HG03097 (cell line): ENCODE data around the gene MRPS21.

Experiments
- ATAC-seq: cut with Tn5 transposase; IDR thresholded peaks from one replicate; pipeline ENCODE4 v1.9.1; 2021; ENCODE audit not compliant: unreplicated experiment, low FRiP score

Gene MRPS21

DNA sequence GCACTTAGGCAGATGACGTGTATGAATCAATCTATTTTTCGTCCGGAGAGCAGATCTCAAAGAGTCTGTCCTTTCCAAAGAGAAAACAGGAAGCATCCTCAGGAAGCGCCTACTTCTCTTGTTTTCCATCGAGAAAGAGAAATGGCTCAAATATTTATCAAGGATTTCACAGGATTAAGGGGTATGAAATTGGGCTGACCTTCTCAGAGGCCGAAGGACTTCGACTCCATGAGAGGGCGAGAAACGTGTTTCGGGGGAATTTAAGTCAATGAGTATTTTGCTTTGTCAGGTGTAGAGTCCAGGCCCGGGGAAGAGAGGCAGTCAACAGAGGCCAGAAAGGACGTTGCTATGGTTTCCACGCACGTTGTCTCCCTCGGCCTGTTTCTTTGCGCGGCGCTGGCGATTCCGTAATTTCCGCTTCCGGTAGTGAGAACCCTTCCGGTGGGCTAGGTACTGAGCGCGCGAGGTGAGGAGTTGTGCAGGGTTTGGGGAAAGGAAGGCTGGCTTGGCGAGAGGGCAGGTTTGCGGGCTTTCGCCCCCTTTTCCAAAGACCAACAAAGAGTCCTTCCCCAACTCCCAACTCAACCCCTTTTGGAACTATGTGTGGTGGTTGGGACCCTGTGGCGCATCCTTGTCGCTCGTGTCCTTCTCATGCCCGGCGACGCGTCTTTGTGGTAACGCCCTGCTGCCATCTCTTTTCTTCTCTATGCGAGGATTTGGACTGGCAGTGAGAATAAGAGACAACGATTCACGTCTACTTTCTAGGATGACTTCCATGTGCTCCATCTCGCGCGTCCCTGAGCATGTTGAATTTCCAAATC, at the start of gene MRPS21:
TSS of gene MRPS21 (plus strand) at position 429 of the 821 bp plus-strand sequence. CDS start 506 bp downstream, outside the sequence.
- peak; percentile 85 for ATAC-seq

DNA sequence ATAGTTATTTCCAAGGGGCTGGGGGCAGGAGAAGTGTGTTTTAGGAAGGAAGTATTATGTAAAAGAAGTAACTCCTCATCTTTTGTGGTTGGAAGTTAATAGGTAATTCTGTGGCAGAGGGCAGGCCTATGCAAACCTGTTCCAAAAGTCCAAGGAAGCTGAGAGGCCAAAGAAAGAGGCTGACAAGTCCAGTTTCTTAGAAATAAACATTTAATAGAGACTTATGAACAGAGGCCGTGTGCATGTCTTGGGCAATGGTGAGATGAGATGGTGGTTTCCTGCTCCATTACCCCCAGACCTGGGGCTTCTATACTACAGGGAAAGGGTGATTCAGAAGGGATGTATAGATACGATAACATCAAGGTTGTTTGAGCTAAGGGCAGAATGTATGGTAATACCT, 43.7 kb upstream of the MRPS21 start:
- ATAC-seq = no peak

DNA sequence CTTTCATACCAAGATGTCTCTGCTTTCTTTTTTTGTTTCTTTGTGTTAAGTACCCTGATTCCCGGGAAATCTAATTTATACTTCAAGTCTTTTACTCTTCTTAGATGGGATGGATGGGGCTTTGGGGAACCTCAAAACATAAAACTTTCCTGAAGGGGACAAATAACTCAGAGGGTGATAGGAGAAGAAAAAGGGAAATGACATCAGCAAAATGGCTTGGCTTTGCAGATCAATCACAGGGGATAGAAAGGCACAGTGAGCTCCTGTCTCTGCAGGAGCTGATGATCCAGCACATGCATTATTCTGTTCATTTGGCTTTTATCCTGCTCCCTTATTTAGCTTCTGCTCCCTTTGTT, 37.5 kb upstream of the MRPS21 start:
- no peak for ATAC-seq

DNA sequence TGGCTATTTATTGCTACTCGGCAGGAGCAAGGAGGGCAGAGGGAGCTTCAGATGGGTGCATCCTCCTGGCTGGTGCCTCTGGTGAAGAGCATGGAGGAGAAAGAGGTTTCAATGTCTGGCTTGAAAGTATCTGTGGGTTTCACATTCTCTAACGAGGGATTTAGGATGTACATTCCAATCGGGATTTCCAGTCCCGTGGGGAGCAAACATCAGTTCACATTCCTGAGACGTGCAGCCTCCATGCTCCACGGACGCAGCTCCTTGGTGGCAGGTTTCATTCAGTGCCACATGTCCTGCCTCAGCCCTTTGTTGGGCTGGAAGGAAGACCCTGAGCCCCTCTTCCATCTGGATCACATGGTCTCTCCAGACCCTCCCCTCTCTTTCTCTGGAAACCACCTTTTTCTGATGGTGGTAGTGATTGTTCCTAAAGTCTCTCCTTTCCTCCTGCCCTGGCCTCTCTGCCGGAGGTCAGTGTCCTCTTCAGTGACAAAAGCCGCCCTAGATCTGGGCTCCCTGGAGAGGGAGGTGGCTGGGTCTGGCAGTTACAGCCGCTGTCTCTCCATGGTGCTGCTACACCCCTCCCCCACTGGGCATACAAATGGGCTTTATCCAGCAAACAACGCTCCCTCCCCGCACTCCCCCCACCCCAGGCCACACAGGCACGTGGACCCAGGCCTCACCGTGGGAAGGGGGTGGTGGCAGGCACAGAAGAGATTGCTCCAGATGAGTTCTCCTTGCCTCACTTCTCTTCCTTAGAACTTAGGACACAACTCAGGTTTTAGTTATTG, 36.9 kb upstream of the MRPS21 start:
- no peak for ATAC-seq

DNA sequence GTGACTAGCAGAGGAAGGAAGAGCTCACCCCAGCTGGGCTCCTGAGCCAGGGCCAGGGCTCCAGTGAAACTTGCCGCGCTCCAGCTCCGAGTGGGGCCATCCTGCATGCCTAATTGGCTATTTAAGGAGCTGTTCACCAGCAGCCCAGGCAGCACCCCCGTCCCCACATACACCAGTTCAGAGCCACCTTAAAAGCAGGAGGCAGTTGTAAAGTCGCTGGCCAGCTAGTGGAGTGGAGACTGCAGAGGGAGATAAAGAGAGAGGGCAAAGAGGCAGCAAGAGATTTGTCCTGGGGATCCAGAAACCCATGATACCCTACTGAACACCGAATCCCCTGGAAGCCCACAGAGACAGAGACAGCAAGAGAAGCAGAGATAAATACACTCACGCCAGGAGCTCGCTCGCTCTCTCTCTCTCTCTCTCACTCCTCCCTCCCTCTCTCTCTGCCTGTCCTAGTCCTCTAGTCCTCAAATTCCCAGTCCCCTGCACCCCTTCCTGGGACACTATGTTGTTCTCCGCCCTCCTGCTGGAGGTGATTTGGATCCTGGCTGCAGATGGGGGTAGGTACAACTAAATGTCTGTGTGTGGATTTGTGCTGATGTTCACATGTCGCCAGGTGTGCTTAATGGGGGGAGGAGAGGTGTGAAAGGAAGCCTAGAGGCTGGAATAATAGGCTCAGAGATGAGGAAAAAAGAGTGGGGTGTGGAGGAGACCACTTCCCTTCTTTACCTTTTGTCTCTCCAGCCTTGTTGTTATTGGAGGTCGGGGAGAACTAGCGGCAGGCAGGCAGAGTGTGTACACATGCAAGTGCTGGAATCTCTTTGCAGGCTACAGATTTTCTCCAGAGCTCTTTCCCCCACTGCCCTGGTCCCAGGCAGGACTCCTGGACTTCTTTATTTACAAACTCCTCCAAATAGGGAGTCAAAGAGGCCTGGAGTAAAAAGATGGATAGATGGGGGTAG, 35.8 kb upstream of the MRPS21 start, which contains the start of gene CA14:
TSS of gene CA14 (plus strand) at position 151 of the 962 bp plus-strand sequence. CDS start at position 506, 355 bp downstream.
- no peak for ATAC-seq

DNA sequence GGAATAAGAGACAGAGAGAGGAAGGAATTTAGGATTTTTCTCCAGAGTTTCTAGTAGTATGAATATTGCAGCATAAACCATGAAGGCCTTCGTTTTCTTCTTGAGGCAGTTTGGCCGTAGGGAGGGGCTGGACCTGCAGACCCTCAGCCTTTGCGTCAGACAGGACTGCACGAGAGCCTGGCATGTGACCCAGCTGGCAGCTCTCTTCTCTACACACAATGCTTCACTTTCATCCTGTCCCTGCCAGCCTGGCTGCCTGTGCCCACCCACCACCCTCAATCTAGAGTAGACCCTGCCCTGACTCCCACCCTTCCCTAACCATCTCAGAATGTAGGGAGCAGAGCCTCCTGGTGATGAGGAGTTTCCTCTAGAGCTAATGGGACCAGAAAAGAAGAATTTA, 34.4 kb upstream of the MRPS21 start:
- no peak for ATAC-seq

DNA sequence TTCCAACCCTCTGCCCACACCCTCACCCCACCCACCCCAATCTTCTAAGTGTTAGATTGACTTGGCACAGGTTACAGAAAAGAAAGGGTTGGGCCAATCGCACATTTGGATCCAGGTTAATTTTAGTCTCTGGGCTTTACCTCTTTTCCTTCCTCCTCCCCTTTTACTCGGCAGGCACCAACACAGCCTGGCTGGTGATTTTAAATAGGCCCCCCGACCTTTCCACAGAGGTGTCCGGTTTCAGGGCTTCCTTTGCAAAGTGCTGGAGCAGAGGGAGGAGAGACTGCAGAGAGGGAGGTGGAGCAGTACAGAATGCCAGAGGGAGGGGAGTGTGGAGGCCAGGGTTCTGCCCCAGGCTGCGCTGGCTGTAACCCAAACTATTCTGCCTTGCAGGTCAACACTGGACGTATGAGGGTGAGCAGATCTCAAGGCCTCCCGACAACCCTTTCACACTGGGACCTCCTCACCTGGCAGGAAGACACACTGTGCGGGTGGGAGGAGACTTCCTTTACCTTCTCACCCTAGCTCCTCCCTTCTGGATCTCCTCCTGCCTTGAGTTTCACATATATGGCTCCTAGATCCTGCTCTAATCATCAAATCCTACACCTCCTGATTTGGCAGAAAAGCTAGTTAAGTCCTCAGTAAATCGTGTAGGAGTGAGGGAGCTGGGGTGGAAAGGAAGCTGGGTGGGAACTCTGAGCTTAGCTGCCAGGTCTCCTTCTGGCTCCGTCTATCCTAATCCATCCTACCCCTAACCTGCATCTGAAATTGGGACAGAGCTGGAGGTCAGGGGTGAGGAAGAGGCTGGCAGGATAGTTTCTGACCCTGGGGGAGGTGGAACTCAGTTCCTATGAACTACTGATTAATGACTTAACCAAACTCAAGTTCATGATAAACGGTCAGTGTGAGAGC, 33.6 kb upstream of the MRPS21 start:
- ATAC-seq = no peak

DNA sequence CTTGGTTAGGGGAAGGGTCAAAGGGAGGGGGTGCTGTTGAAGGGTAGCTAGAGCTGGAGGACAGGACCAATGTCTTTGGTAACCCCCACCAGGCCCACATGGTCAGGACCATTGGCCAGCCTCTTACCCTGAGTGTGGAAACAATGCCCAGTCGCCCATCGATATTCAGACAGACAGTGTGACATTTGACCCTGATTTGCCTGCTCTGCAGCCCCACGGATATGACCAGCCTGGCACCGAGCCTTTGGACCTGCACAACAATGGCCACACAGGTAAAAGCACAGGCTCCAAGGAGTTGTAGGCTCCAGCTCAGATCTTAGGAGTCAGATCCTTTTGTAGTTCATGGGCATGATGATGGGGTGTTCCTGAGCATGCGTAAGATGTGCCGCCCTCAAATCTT, 32.3 kb upstream of the MRPS21 start:
- no peak for ATAC-seq

DNA sequence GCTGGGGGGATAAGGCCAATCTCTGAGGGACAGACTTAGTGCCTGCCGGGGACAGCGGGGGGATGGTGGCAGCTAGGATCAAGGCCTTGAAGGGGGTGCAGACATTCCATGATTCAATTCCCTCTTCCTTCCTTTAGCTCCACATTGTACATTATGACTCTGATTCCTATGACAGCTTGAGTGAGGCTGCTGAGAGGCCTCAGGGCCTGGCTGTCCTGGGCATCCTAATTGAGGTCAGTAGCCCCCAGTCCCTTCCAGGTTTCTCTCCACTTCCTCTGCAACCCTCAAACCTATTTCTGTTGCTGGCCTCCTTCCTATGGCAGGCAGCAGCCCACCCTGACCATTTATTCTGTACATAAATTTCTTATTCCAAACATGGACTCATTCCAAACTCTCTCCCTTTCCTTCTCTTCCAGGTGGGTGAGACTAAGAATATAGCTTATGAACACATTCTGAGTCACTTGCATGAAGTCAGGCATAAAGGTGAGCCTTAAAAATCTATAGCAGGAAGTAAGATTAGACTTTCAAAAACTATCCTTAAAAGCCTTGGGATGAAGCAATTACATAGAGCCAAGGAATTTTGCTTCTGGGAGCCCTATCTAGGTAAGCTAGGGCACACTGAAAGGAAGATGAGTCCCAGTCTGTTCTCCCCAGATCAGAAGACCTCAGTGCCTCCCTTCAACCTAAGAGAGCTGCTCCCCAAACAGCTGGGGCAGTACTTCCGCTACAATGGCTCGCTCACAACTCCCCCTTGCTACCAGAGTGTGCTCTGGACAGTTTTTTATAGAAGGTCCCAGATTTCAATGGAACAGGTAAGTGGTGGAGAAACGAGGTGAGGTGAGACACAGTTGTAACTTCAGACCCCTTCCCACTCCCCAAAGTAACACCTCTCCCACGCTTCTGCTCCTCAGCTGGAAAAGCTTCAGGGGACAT, 31.0 kb upstream of the MRPS21 start:
- ATAC-seq = no peak

DNA sequence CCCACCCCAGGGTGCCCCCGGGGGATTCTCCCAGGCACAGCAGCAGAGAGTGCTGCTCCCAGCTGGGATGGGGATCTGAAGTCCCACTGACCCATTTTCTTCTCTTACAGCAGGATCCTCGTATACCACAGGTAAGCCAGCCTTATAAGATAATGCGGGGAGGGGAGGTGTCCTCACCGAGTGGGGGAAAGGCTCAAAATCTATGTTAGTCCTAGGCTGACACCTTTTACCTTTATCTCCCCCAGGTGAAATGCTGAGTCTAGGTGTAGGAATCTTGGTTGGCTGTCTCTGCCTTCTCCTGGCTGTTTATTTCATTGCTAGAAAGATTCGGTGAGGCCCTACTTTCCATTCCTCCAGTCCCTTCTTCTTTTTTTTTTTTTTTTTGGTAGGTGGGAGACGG, 30.1 kb upstream of the MRPS21 start:
- no peak for ATAC-seq

DNA sequence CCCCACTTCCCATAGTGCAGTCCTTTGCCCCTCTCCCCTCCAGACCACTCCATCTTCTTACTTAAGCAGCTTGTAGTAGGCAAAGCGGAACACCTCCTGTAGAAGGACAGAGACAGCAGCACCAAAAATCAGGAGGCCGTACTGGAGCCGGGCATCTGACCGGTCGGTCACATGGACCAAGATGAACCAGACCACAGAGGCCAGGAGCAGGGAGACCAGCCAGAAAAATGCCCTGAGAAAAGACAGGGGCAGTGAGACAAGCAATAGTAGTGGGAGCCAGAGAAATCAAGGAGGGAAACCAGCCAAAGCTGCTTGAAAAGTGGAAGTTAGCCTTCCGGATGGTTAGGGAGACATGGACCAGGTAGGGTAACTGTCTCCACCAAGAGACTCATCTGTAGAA, 25.8 kb upstream of the MRPS21 start:
- no peak for ATAC-seq

DNA sequence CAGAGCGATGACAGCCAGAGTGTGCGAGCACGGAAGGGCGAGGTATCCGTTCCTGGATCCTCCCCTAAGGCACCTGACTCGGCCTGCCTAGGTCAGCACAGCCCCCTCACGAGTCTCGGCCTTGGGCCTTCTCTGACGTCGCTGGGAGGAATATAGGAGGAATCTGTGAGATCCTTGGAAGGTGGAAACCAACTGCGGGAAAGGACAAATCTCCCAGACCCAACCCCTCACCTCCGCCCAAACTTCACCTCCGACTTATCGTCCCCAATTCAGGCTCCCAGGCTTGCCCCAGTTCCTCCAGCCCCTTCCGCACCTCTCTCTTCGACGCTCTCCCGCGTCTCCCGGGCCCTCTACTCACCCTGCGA, 25.3 kb upstream of the MRPS21 start:
- ATAC-seq = peak; percentile 29

DNA sequence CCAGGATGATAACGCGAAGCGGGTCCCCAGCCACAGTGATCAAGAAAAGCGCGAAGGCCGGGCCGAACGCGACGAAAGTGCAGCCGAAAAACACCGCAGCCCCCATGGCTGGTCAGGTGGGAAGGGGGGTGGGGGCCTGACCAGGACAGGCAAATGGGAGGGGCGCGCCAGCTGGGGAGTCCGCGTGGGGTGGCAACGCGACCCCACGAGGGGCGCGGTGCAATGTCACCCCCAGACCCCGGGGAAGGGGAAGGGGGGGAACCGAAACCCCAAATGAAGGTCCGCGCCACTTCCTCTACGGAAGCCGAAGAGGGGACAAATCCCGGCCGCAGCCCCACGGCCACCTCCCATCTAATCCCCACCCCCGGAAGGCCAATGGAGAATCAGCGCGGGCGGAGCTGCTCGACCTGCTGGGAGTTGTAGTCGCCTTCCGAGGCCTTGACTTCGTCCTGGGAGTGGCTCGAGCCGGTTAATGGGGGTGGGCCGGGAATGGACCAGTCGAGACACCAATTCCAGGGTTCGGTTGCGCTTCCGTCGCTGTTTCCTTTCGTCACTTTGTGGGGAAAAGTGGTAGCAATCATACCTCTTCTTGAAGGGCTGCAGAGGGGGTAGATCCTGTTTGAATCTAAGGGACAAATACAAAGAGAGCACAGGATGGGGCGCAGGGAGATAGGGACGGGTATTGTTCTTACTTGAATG, 24.8 kb upstream of the MRPS21 start, which contains the start of gene APH1A:
TSS of gene APH1A (minus strand) at position 312 of the 699 bp plus-strand sequence. CDS start at position 106, 206 bp downstream.
- peak; percentile 80 for ATAC-seq

DNA sequence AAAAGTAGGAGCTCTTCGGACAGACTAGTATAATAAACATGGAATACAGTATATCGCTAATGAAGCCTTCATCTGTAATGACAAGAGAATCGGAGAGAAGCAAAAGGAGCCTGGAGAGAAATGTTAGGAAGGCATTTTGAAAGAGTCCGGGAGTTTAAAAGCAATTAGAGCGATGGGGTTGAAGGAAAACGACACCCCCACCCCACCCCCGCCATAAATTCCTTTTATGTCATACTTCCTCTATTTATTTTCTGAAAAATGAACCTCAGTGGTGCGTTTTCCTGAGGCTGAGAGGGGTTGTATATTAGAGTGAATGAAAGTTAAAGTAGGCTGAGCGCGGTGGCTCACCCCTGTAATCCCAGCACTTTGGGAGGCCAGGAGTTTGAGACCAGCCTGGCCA, 24.2 kb upstream of the MRPS21 start:
- no peak for ATAC-seq

DNA sequence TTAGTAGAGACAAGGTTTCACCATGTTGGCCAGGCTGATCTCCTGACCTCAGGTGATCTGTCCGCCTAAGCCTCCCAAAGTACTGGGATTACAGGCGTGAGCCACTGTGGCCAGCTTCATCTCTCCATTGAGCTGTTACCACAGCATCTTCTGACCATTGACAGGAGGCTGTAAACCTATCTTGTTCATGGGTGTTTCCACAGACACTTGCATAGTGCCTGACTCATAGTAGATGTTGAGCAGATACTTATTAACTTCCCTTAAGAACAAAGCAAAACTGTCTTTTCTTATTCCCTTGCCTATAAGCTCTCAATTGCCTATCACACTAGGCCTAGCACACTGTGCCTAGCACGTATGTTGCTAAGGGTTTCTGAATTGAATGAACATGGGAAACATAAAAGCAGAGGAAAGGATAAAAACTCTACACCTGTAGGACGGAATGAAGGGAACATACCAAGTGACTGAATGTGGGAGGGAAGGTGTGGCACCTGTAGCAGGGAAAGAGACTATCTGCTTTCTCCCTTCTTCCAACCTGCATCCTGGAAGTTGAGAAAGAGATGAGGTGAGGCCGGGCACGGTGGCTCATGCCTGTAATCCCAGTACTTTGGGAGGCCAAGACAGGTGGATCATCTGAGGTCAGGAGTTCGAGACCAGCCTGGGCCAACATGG, 22.2 kb upstream of the MRPS21 start:
- ATAC-seq = no peak

DNA sequence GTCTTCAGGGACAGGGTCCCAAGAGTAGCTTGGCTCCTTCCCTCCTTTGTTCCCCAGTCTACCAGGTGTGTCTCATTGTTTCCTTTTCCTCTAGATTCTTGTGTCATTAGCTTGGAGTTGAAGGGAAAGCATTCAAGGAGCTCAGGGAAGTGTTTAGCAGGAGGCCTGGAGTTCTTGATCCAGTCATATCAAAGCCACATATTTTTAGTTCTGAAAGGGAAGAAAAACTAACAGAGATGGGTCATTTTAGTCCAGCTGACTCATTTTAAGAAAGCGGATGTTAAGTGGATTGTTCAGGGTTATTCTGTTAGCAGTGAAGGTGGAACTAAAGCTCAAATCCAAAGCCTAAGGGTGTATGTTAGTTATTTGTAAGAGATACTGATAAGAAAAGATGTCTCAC, 20.4 kb upstream of the MRPS21 start:
- ATAC-seq = no peak

DNA sequence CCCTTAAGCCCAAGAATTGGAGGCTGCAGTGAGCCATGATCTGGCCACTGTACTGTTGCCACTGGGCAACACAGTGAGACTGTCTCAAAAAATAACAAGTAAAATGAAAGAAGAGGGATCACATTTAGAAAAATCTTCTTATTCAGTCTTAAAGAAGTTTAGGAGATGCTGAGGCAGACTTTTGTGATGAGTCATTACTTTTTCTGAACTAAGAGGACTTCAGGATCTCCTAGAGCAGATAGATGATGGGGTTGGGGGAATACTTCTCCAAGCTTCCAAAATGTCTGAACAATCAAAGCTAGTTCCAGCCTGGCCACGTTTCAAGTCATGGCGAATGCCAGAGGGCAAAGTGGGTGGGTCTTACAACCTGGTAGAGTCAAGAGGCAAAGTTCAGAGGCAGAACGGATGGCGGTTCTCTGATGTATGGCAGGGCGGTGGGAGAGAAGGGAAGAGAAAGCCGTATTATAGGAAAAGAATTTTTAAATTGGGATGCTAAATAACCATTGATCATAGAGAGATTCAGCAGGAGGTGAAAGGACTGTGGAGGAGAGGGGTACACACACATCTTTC, 13.4 kb upstream of the MRPS21 start:
- no peak for ATAC-seq
